NCI-H2196 treated with DMSO at 0.1 percent for 48 hours (cell line): Measurements from ENCODE around the gene IFT27.

Source experiments
- DNase-seq: peaks from one replicate; lab custom pipeline; 2025; ENCODE audit not compliant: unreplicated experiment; lab: John Stamatoyannopoulos, UW

Gene IFT27

GRCh38 chr22:36775964-36776669, at the start of gene IFT27:
TSS of gene IFT27 (minus strand) at chr22:36776119. CDS start at chr22:36775707, 412 bp downstream.
- DNase-seq: peak; percentile 93

- DNase-seq: no peak
These were observed 48.7 kb upstream of the IFT27 start for GRCh38 chr22:36824655-36825054.

GRCh38 chr22:36823186-36823839, 47.4 kb upstream of the IFT27 start:
- no peak for DNase-seq

- DNase-seq: no peak
These were observed 46.7 kb upstream of the IFT27 start for GRCh38 chr22:36822581-36822980.

- no peak for DNase-seq
These were observed 43.2 kb upstream of the IFT27 start for GRCh38 chr22:36819112-36819511.

- DNase-seq: no peak
These were observed 42.2 kb upstream of the IFT27 start for GRCh38 chr22:36818010-36818642.

GRCh38 chr22:36817525-36817848, 41.6 kb upstream of the IFT27 start:
- no peak for DNase-seq

GRCh38 chr22:36816636-36817524, 41.0 kb upstream of the IFT27 start, which contains the start of gene PVALB:
TSS of gene PVALB (minus strand) at chr22:36817035. CDS start at chr22:36817005, 30 bp downstream.
- no peak for DNase-seq

- no peak for DNase-seq
These were observed 40.4 kb upstream of the IFT27 start for GRCh38 chr22:36816339-36816635.

- DNase-seq: no peak
These were observed 39.8 kb upstream of the IFT27 start for GRCh38 chr22:36815558-36816338.

GRCh38 chr22:36814801-36815200, 38.9 kb upstream of the IFT27 start:
- DNase-seq: no peak

- DNase-seq: no peak
These were observed 35.3 kb upstream of the IFT27 start for GRCh38 chr22:36811094-36811800.

- no peak for DNase-seq
These were observed 33.4 kb upstream of the IFT27 start for GRCh38 chr22:36809351-36809750.

- DNase-seq: peak; percentile 21
These were observed 32.9 kb upstream of the IFT27 start for GRCh38 chr22:36808721-36809344.

- no peak for DNase-seq
These were observed 31.7 kb upstream of the IFT27 start for GRCh38 chr22:36807627-36808026.

- no peak for DNase-seq
These were observed 30.9 kb upstream of the IFT27 start for GRCh38 chr22:36806835-36807234.

GRCh38 chr22:36803358-36803757, 27.4 kb upstream of the IFT27 start:
- no peak for DNase-seq

- DNase-seq: no peak
These were observed 22.8 kb upstream of the IFT27 start for GRCh38 chr22:36798674-36799066.

- no peak for DNase-seq
These were observed 22.2 kb upstream of the IFT27 start for GRCh38 chr22:36797911-36798673.
